Osteoblast (primary cell): ENCODE results near the gene SMYD2. TPM values are rescaled to one million over a fixed set of nuclear protein-coding genes. Genes with fewer than 3 reads are reported as not detected.

ENCODE experiments used
- DNase-seq: peaks from one replicate; pipeline ENCODE4 v3.0.0; 2011; ENCODE audit warnings: low spot score, mixed read lengths; ENCODE audit not compliant: insufficient read length; ENCODE audit errors: missing footprints
- H2AFZ ChIP-seq: 2 replicates; pipeline ENCODE4 v1.6.0; 2011; ENCODE audit warnings: mild to moderate bottlenecking, low read length
- H3K27ac ChIP-seq: 2 replicates; pipeline ENCODE4 v1.5.1; 2011; ENCODE audit warnings: mild to moderate bottlenecking, low read depth, low read length, moderate library complexity
- H3K27me3 ChIP-seq: 2 replicates; pipeline ENCODE4 v1.6.0; 2012; ENCODE audit warnings: mild to moderate bottlenecking, control low read depth, inconsistent platforms, low read length, moderate library complexity; ENCODE audit not compliant: insufficient read depth
- H3K36me3 ChIP-seq: 2 replicates; pipeline ENCODE4 v1.5.1; 2011; ENCODE audit warnings: mild to moderate bottlenecking, low read length, control low read depth, moderate library complexity; ENCODE audit not compliant: insufficient read depth
- H3K4me1 ChIP-seq: 2 replicates; pipeline ENCODE4 v1.5.1; 2011; ENCODE audit warnings: mild to moderate bottlenecking, low read length, control low read depth, moderate library complexity; ENCODE audit not compliant: insufficient read depth
- H3K4me2 ChIP-seq: 2 replicates; pipeline ENCODE4 v1.6.0; 2011; ENCODE audit warnings: mild to moderate bottlenecking, low read length; ENCODE audit not compliant: insufficient read depth
- H3K4me3 ChIP-seq: fragments of 200-600 bp; sonication (generic); 3 replicates; pipeline ENCODE4 v1.5.1; 2012; ENCODE audit warnings: mild to moderate bottlenecking, low read length, inconsistent platforms; ENCODE audit not compliant: insufficient read depth
- H3K79me2 ChIP-seq: 2 replicates; pipeline ENCODE4 v1.6.0; 2012; ENCODE audit warnings: mild to moderate bottlenecking, low read length, control low read depth, inconsistent platforms; ENCODE audit not compliant: insufficient read depth
- H3K9me3 ChIP-seq: 2 replicates; pipeline ENCODE4 v1.5.1; 2011; ENCODE audit warnings: low read depth, low read length, control low read depth
- H4K20me1 ChIP-seq: 2 replicates; pipeline ENCODE4 v1.6.0; 2012; ENCODE audit warnings: mild to moderate bottlenecking, low read length, control low read depth; ENCODE audit not compliant: insufficient read depth
- total RNA-seq: library from RNA; depleted of rRNA; stranded (reverse); fragments of >200 nt; gene quantifications from 2 replicates; pipeline ENCODE4 v1.2.3, GENCODE V29; 2012
- TF ChIP-seq, protein P1 (sequence below): IDR thresholded peaks from 2 replicates; pipeline ENCODE4 v1.5.1; 2011; ENCODE audit warnings: mild to moderate bottlenecking, low read depth, low read length, moderate library complexity; ENCODE audit errors: extremely low read depth

Gene SMYD2
- total RNA-seq, 1 donor: 39.4 TPM

DNA sequence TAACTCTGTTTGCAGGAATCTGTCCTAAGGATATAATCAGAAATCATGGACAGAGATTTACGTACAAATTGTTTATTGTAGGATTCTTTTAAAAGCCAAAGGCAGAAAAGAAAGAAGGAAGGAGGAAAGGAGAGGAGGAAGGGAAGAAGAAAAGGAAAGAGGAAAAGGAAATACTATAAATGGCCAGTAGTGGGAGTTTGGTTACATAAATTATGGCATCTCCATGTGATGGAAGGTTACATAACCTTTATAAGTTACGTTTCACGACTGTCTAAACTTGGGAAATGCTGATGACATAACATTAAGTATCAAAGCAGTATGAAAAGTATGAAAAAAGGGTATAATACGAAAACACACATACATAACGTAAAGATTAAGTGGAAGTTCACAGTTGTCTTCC, 39.0 kb downstream of the SMYD2 start:
- TF ChIP-seq, protein P1, sequence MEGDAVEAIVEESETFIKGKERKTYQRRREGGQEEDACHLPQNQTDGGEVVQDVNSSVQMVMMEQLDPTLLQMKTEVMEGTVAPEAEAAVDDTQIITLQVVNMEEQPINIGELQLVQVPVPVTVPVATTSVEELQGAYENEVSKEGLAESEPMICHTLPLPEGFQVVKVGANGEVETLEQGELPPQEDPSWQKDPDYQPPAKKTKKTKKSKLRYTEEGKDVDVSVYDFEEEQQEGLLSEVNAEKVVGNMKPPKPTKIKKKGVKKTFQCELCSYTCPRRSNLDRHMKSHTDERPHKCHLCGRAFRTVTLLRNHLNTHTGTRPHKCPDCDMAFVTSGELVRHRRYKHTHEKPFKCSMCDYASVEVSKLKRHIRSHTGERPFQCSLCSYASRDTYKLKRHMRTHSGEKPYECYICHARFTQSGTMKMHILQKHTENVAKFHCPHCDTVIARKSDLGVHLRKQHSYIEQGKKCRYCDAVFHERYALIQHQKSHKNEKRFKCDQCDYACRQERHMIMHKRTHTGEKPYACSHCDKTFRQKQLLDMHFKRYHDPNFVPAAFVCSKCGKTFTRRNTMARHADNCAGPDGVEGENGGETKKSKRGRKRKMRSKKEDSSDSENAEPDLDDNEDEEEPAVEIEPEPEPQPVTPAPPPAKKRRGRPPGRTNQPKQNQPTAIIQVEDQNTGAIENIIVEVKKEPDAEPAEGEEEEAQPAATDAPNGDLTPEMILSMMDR: peak; percentile 18
- H3K27ac ChIP-seq: no peak overlapping the region
- no peak overlapping the region for H3K4me2 ChIP-seq
- no peaks in the 10 kb centered on the region for H4K20me1 ChIP-seq
- DNase-seq: no peak
- no peaks in the 10 kb centered on the region for H3K9me3 ChIP-seq
- no peaks in the 10 kb centered on the region for H3K27me3 ChIP-seq
- H3K79me2 ChIP-seq: no peaks in the 10 kb centered on the region
- H2AFZ ChIP-seq: no peak overlapping the region
- H3K36me3 ChIP-seq: peaks cover 10% of the 10 kb centered on the region
- H3K4me3 ChIP-seq: no peak overlapping the region
- H3K4me1 ChIP-seq: peaks cover 28% of the 10 kb centered on the region

DNA sequence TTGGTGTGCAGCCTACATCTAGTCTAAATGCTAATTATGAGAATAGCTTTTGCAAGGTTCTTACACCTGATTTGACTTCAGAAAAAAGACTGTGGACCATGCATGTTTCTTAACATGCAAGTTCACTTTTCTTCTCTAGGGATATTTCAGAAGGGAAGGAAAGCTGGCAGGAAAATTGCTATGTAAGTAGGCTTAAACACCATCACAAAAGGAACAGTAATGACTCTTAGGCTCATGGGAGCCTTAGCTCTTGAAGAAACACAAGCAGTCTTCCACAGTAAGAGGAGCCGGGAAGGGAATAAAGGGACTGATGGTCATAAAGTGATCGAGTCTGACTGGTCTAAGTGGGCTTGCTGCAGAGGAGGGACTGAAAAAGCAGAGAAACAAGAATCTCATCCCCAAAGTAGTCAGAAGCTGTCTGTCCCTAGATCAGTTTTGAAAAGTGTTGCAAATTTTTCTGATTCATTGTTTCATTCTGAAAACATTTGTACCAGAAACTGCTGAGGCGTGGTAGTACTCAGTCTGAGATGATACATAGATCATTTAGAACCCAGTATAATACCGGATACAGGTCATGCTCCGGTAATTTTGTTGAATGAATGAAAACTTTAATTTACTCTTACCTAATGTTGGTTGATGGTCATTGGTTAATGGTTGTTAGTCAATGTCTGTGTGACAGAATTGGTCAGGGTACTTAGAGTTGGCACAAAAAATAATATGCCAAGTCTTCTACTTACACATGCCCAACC, 40.9 kb downstream of the SMYD2 start:
- H3K4me3 ChIP-seq: no peak overlapping the region
- no peak for DNase-seq
- no peaks in the 10 kb centered on the region for H3K79me2 ChIP-seq
- TF ChIP-seq, protein P1: no peak
- no peak overlapping the region for H3K27ac ChIP-seq
- no peak overlapping the region for H3K4me2 ChIP-seq
- H2AFZ ChIP-seq: no peak overlapping the region
- peaks cover 21% of the 10 kb centered on the region for H3K4me1 ChIP-seq
- H4K20me1 ChIP-seq: no peaks in the 10 kb centered on the region
- H3K27me3 ChIP-seq: no peaks in the 10 kb centered on the region
- H3K36me3 ChIP-seq: peaks cover 6% of the 10 kb centered on the region
- H3K9me3 ChIP-seq: no peaks in the 10 kb centered on the region

GRCh38 chr1:214324896-214325800, 44.2 kb downstream of the SMYD2 start:
- H3K9me3 ChIP-seq: no peaks in the 10 kb centered on the region
- TF ChIP-seq, protein P1: no peak
- H3K79me2 ChIP-seq: no peaks in the 10 kb centered on the region
- no peaks in the 10 kb centered on the region for H3K27me3 ChIP-seq
- no peaks in the 10 kb centered on the region for H4K20me1 ChIP-seq
- H3K4me1 ChIP-seq: peaks cover 5% of the 10 kb centered on the region
- H3K4me3 ChIP-seq: no peak overlapping the region
- no peak for DNase-seq
- no peak overlapping the region for H3K4me2 ChIP-seq
- H3K27ac ChIP-seq: no peak overlapping the region
- no peak overlapping the region for H2AFZ ChIP-seq
- H3K36me3 ChIP-seq: no peaks in the 10 kb centered on the region

DNA sequence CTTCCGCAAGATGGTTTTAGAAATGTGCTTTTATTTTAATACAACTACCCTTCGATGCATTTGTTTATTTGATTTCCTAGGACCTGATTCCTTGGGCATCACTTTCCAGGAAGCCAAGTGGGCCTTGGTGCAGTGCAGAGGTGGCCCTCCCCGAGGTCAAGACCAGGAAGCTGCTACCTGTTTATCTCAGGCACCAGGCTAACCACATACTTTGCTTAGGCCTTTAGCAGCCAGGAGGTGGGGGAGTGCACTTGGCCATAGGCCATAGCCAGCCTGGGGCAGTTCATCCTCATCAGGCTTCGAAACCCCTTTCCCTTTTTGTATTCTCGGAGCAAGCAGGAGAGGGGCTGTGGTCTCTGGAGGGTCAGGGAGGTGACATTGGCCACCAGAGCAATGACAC, 45.4 kb downstream of the SMYD2 start:
- Histone ChIP-seq H3K27ac (no peak overlapping the region), H3K9me3 (no peaks in the 10 kb centered on the region), H3K27me3 (no peaks in the 10 kb centered on the region), H3K36me3 (no peaks in the 10 kb centered on the region), H3K4me1 (peaks cover 5% of the 10 kb centered on the region), H3K79me2 (no peaks in the 10 kb centered on the region), H3K4me2 (no peak overlapping the region), H3K4me3 (no peak overlapping the region), H2AFZ (no peak overlapping the region), H4K20me1 (no peaks in the 10 kb centered on the region)
- DNase-seq: peak; percentile 55
- TF ChIP-seq, protein P1: no peak
